Endothelial cell of umbilical vein (primary cell): ENCODE data around the gene SWAP70. TPM values are rescaled to one million over a fixed set of nuclear protein-coding genes. Genes with fewer than 3 reads are reported as not detected.
A peak's percentile ranks its signal among the peaks of the same experiment; 100 is the strongest.

Source experiments
- BruUV-seq: library from RNA; stranded (reverse); fragments of 400-500 nt; replicated peaks from 2 replicates; lab custom pipeline; 2021; lab: Mats Ljungman, UMichigan
- CTCF ChIA-PET: fragments of 300-600, 350-600 bp; sonication (Branson Sonifier 250); formaldehyde crosslinking; loops from one replicate; lab custom pipeline; 2021; ENCODE audit warnings: antibody characterized with exemption, inconsistent platforms; lab: Charles Lee
- POLR2A ChIA-PET: fragments of 300-600, 350-600 bp; sonication (Branson Sonifier 250); formaldehyde crosslinking; loops from one replicate; lab custom pipeline; 2021; ENCODE audit warnings: antibody characterized with exemption, inconsistent platforms; lab: Charles Lee
- DNase-seq: peaks from one replicate; pipeline ENCODE4 v3.0.0-alpha.2; 2011; ENCODE audit warnings: low read depth, low spot score
- FAIRE-seq: peaks from 2 replicates; lab custom pipeline; 2011; peaks lifted over from hg19 to GRCh38; lab: Jason Lieb, UNC
- H2AFZ ChIP-seq: 2 replicates; pipeline ENCODE4 v1.6.0; 2012; ENCODE audit warnings: low read depth, low read length, control low read depth, inconsistent platforms
- H3K27ac ChIP-seq: 2 replicates; pipeline ENCODE4 v1.5.1; 2011; ENCODE audit warnings: low read depth, mild to moderate bottlenecking, control low read depth, low read length, moderate library complexity; ENCODE audit not compliant: insufficient read depth
- H3K27me3 ChIP-seq, 2 experiments: 2 replicates each; pipeline versions ENCODE4 v1.6.0 to v1.6.1; 2011; ENCODE audit warnings: low read length in 2 of 2, mixed read lengths in 1 of 2; ENCODE audit not compliant: control insufficient read depth in 2 of 2, insufficient read depth in 2 of 2
- H3K36me3 ChIP-seq, 2 experiments: 2 replicates in 1 of 2; 3 replicates in 1 of 2; pipeline ENCODE4 v1.5.1; 2011; ENCODE audit warnings: low read length in 2 of 2, mild to moderate bottlenecking in 1 of 2, moderate library complexity in 1 of 2; ENCODE audit not compliant: control insufficient read depth in 2 of 2, insufficient read depth in 2 of 2; ENCODE audit errors: extremely low read depth in 1 of 2
- H3K4me1 ChIP-seq: 3 replicates; pipeline ENCODE4 v1.5.1; 2011; ENCODE audit warnings: mild to moderate bottlenecking, low read length; ENCODE audit not compliant: control insufficient read depth, insufficient read depth; ENCODE audit errors: extremely low read depth
- H3K4me2 ChIP-seq: 2 replicates; pipeline ENCODE4 v1.6.1; 2011; ENCODE audit warnings: low read length, control low read depth, mixed read lengths; ENCODE audit not compliant: insufficient read depth
- H3K4me3 ChIP-seq, 3 experiments: fragments of 200-600 bp in 1 of 3; sonication (generic), shearing (Covaris generic) in 1 of 3; replicated peaks in 1 of 3; 2 replicates each; pipeline ENCODE4 v1.5.1; 2011 to 2016; ENCODE audit warnings: control low read depth in 3 of 3, low read length in 3 of 3, mild to moderate bottlenecking in 2 of 3, inconsistent platforms in 1 of 3, low read depth in 1 of 3, moderate library complexity in 1 of 3; ENCODE audit not compliant: insufficient read depth in 1 of 3
- H3K79me2 ChIP-seq: 2 replicates; pipeline ENCODE4 v1.6.0; 2012; ENCODE audit warnings: low read length, inconsistent platforms; ENCODE audit not compliant: control insufficient read depth, insufficient read depth
- H3K9ac ChIP-seq: replicated peaks from 2 replicates; pipeline ENCODE3; 2011; ENCODE audit warnings: low read length, control low read depth; ENCODE audit not compliant: insufficient read depth; ENCODE audit errors: extremely low read depth
- H3K9me1 ChIP-seq: replicated peaks from 3 replicates; pipeline ENCODE4 v1.6.0; 2011; ENCODE audit warnings: mild to moderate bottlenecking, low read length; ENCODE audit not compliant: control insufficient read depth, insufficient read depth; ENCODE audit errors: extremely low read depth
- H3K9me3 ChIP-seq: replicated peaks from 2 replicates; pipeline ENCODE4 v1.5.1; 2012; ENCODE audit warnings: low read length, inconsistent platforms; ENCODE audit not compliant: control insufficient read depth, insufficient read depth
- H4K20me1 ChIP-seq: replicated peaks from 2 replicates; pipeline ENCODE3; 2011; ENCODE audit warnings: mild to moderate bottlenecking, low read length; ENCODE audit not compliant: control insufficient read depth, insufficient read depth; ENCODE audit errors: extremely low read depth
- EZH2 ChIP-seq: IDR thresholded peaks from 2 replicates; pipeline ENCODE4 v1.6.1; 2012; ENCODE audit warnings: borderline replicate concordance, low read depth, mild to moderate bottlenecking, moderate library complexity, low read length, inconsistent platforms; ENCODE audit not compliant: severe bottlenecking
- FOS ChIP-seq: IDR thresholded peaks from 2 replicates; pipeline ENCODE4 v1.6.1; 2011; ENCODE audit warnings: mild to moderate bottlenecking, low read length, moderate library complexity, borderline replicate concordance; ENCODE audit not compliant: insufficient read depth
- GATA2 ChIP-seq: IDR thresholded peaks from 2 replicates; pipeline ENCODE4 v1.7.0; 2011; ENCODE audit warnings: low read depth, mild to moderate bottlenecking, moderate library complexity, mixed read lengths, low read length; ENCODE audit not compliant: insufficient read length, insufficient read depth
- JUN ChIP-seq: IDR thresholded peaks from 2 replicates; pipeline ENCODE4 v1.6.1; 2011; ENCODE audit warnings: borderline replicate concordance, low read depth; ENCODE audit not compliant: insufficient read length, insufficient read depth
- MYC ChIP-seq: IDR thresholded peaks from one replicate; pipeline ENCODE4 v1.6.1; 2011; ENCODE audit warnings: mild to moderate bottlenecking, low read depth, low read length
- POLR2A ChIP-seq: IDR thresholded peaks from 2 replicates; pipeline ENCODE4 v1.6.1; 2012; ENCODE audit warnings: low read depth, mild to moderate bottlenecking, control low read depth, low read length
- POLR2AphosphoS5 ChIP-seq: IDR thresholded peaks from 2 replicates; pipeline ENCODE4 v1.6.1; 2012; ENCODE audit warnings: low read depth, mild to moderate bottlenecking, control low read depth, low read length, moderate library complexity; ENCODE audit not compliant: insufficient read depth
- dilution Hi-C: fragments of 300-500 bp; cut with MboI; formaldehyde crosslinking; loops from one replicate; pipeline ENCODE4 v1.15.0; 2019; ENCODE audit warnings: low sequenced_read_pairs; ENCODE audit not compliant: extremely low pct_ligation_motif_present
- intact Hi-C: fragments of 100-400 bp; cut with micrococcal nuclease; formaldehyde crosslinking; loops from one replicate; pipeline ENCODE4 v1.10.0; 2022
- polyA plus RNA-seq, 4 experiments: library from polyadenylated mRNA; depleted of rRNA in 3 of 4; stranded (reverse) in 3 of 4; unstranded in 1 of 4; fragments of >200 nt; gene quantifications; 2 replicates each; pipeline versions ENCODE4 v1.2.1 to v1.2.3, GENCODE V29; 2011 to 2012; ENCODE audit warnings: missing spikeins in 1 of 4
- total RNA-seq: library from RNA; stranded (reverse); gene quantifications from 2 replicates; pipeline ENCODE4 v1.2.3, GENCODE V29; 2021
- TF ChIP-seq, protein P1 (sequence below), 2 donors: IDR thresholded peaks; 1 replicate in 1 of 2; 2 replicates in 1 of 2; pipeline ENCODE4 v1.5.1; 2011; ENCODE audit warnings: low read length in 2 of 2, mild to moderate bottlenecking in 2 of 2, moderate library complexity in 2 of 2, control low read depth in 1 of 2, inconsistent platforms in 1 of 2, low read depth in 1 of 2; ENCODE audit not compliant: insufficient read depth in 1 of 2; ENCODE audit errors: extremely low read depth in 1 of 2
- TF ChIP-seq, protein P2 (sequence below): IDR thresholded peaks from 2 replicates; pipeline ENCODE4 v1.6.1; 2011; ENCODE audit not compliant: insufficient read depth, insufficient read length

The SWAP70 gene
- total and polyA plus RNA-seq, 2 donors (not counting 3 experiments of a cell fraction or from before 2014, with no cell fraction given), result 52.5 to 165 TPM

DNA sequence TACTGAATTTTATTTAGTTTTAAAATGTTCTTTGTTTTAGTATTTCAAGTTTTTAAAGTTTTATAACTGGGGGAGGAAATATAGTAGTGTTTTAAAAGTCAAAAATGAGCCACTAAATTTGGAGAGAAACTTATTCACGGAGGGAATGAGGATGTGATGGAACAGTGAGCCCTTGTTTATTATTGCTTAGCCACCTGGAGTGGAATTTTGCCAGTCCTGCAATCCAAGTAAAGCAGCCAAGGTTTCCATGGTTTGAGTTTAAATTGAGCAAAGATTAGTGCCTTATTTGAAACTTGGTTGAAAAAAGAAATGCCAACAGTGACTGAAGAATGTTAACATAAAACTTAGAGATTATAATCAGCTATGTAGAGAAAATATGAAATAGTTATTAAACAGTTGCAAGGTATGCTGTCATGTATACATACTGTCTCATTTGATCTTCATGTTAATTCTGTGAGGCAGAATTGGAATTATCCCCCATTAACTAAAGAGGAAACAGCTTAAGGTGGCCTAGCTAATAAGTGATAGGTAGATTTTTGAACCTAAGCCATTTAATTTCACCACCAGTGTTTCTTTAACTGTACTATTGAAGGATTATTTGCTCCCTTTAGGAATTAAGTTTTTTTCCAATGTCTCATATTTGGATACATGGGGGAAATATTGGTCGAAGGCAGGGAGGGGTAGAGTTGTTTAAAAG lies 36.4 kb downstream of the SWAP70 start:
- H3K79me2 ChIP-seq, result peaks cover 78% of the 10 kb centered on the region
- H3K9me3 ChIP-seq, result no peaks in the 10 kb centered on the region
- peak; percentile 62 for DNase-seq
- intact Hi-C loops (no loop called here), dilution Hi-C loops (no loop called here)
- ChIA-PET CTCF (interaction anchor here (0.7 to 2.5 kb wide), 6 partner anchors 8 to 48 kb away, joined by 3 to 7 read pairs (median 4); no protein-coding TSS in a partner anchor), POLR2A (no interaction called here)
- TF ChIP-seq, protein P1, sequence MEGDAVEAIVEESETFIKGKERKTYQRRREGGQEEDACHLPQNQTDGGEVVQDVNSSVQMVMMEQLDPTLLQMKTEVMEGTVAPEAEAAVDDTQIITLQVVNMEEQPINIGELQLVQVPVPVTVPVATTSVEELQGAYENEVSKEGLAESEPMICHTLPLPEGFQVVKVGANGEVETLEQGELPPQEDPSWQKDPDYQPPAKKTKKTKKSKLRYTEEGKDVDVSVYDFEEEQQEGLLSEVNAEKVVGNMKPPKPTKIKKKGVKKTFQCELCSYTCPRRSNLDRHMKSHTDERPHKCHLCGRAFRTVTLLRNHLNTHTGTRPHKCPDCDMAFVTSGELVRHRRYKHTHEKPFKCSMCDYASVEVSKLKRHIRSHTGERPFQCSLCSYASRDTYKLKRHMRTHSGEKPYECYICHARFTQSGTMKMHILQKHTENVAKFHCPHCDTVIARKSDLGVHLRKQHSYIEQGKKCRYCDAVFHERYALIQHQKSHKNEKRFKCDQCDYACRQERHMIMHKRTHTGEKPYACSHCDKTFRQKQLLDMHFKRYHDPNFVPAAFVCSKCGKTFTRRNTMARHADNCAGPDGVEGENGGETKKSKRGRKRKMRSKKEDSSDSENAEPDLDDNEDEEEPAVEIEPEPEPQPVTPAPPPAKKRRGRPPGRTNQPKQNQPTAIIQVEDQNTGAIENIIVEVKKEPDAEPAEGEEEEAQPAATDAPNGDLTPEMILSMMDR (IDR thresholded peaks at IDR 0.05; ENCODE audit: extremely low read depth in 1 of 2, insufficient read depth in 1 of 2, low read depth in 1 of 2, low read length in 2 of 2), result no peak
- TF ChIP-seq GATA2 (no peak), POLR2AphosphoS5 (no peak), MYC (no peak), FOS (no peak), POLR2A (no peak), JUN (no peak), EZH2 (no peak)
- TF ChIP-seq, protein P2, sequence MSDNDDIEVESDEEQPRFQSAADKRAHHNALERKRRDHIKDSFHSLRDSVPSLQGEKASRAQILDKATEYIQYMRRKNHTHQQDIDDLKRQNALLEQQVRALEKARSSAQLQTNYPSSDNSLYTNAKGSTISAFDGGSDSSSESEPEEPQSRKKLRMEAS, result no peak
- no peak overlapping the region for H2AFZ ChIP-seq
- H3K9ac ChIP-seq, result no peak overlapping the region
- BruUV-seq, result no TSS peak
- H3K4me1 ChIP-seq, result peaks cover 45% of the 10 kb centered on the region
- H3K27me3 ChIP-seq, result no peaks in the 10 kb centered on the region
- H4K20me1 ChIP-seq, result no peaks in the 10 kb centered on the region
- no peaks in the 10 kb centered on the region for H3K9me1 ChIP-seq
- H3K27ac ChIP-seq, result peak overlapping the region; percentile 8
- FAIRE-seq, result no peak
- H3K4me2 ChIP-seq, result no peak overlapping the region
- H3K4me3 ChIP-seq, result no peak overlapping the region
- peaks cover 0 to 5% of the 10 kb centered on the region in 2 experiments for H3K36me3 ChIP-seq
